Smooth muscle cell (in vitro differentiated cells): ENCODE data around the gene IER5. TPM values are rescaled to one million over a fixed set of nuclear protein-coding genes. Genes with fewer than 3 reads are reported as not detected.
A peak's percentile ranks its signal among the peaks of the same experiment; 100 is the strongest.

ENCODE experiments used
- DNase-seq: peaks from one replicate; lab custom pipeline; 2025; ENCODE audit not compliant: unreplicated experiment; lab: John Stamatoyannopoulos, UW
- H2AFZ ChIP-seq: fragments of 200-600 bp; sonication (generic); 2 replicates; pipeline ENCODE4 v1.6.0; 2016; ENCODE audit warnings: antibody characterized with exemption, low read depth, mild to moderate bottlenecking
- H3F3A ChIP-seq: fragments of 200-600 bp; sonication (generic); 2 replicates; pipeline ENCODE4 v1.6.0; 2017; ENCODE audit warnings: antibody characterized with exemption, low read depth
- H3K27ac ChIP-seq: fragments of 200-600 bp; sonication (generic); 2 replicates; pipeline ENCODE4 v1.5.1; 2016; ENCODE audit warnings: low read depth, mild to moderate bottlenecking
- H3K27me3 ChIP-seq: fragments of 200-600 bp; sonication (generic); 2 replicates; pipeline ENCODE4 v1.6.1; 2016; ENCODE audit warnings: low read depth, mild to moderate bottlenecking
- H3K36me3 ChIP-seq: fragments of 200-600 bp; sonication (generic); 2 replicates; pipeline ENCODE4 v1.5.1; 2016; ENCODE audit warnings: low read depth
- H3K4me1 ChIP-seq: fragments of 200-600 bp; sonication (generic); 2 replicates; pipeline ENCODE4 v1.5.1; 2016; ENCODE audit warnings: low read depth
- H3K4me2 ChIP-seq: fragments of 200-600 bp; sonication (generic); 2 replicates; pipeline ENCODE4 v1.6.0; 2016; ENCODE audit warnings: mild to moderate bottlenecking
- H3K4me3 ChIP-seq: fragments of 200-600 bp; sonication (generic); 2 replicates; pipeline ENCODE4 v1.5.1; 2016; ENCODE audit warnings: mild to moderate bottlenecking
- H3K79me2 ChIP-seq: fragments of 200-600 bp; sonication (generic); 2 replicates; pipeline ENCODE4 v1.6.0; 2016; ENCODE audit warnings: low read depth, mild to moderate bottlenecking
- H3K9ac ChIP-seq: fragments of 200-600 bp; sonication (generic); 2 replicates; pipeline ENCODE4 v1.6.0; 2016; ENCODE audit warnings: low read depth
- H3K9me3 ChIP-seq: fragments of 200-600 bp; sonication (generic); replicated peaks from 2 replicates; pipeline ENCODE4 v1.5.1; 2016; ENCODE audit warnings: low read depth
- H4K20me1 ChIP-seq: fragments of 200-600 bp; sonication (generic); 2 replicates; pipeline ENCODE4 v1.6.0; 2016; ENCODE audit warnings: low read depth
- WGBS: methylation state at CpG from one replicate; pipeline ENCODE4 v1.1.7; 2016; ENCODE audit warnings: low lambda C conversion rate; 5-methylcytosine and 5-hydroxymethylcytosine counted together
- polyA plus RNA-seq: library from polyadenylated mRNA; unstranded; fragments of >200 nt; fragmentation: Nextera tagmentation; extraction: Ambion mirVana; gene quantifications from 2 replicates; pipeline ENCODE4 v1.2.1, GENCODE V29; 2016
- total RNA-seq: library from RNA; depleted of rRNA; stranded (reverse); fragments of >200 nt; gene quantifications from 2 replicates; pipeline ENCODE4 v1.2.3, GENCODE V29; 2014
- TF ChIP-seq, protein P1 (sequence below): fragments of 200-600 bp; sonication (generic); IDR thresholded peaks from 2 replicates; pipeline ENCODE4 v1.5.1; 2017; ENCODE audit warnings: borderline replicate concordance, mild to moderate bottlenecking, antibody characterized with exemption; ENCODE audit not compliant: insufficient read depth, poor library complexity, severe bottlenecking

IER5 gene
- total and polyA plus RNA-seq, 2 experiments from 2014 or later = 35.1 to 39.9 TPM

GRCh38 chr1:181134543-181135436 is 46.3 kb downstream of the IER5 start:
- Histone ChIP-seq H3K4me2 (peak overlapping the region; percentile 59), H3K4me1 (peaks cover 25% of the 10 kb centered on the region), H3K4me3 (no peak overlapping the region), H4K20me1 (no peaks in the 10 kb centered on the region), H3K36me3 (no peaks in the 10 kb centered on the region), H3F3A (no peaks in the 10 kb centered on the region), H3K27me3 (no peaks in the 10 kb centered on the region), H2AFZ (no peak overlapping the region), H3K9ac (peak overlapping the region; percentile 92), H3K9me3 (no peaks in the 10 kb centered on the region), H3K27ac (peak overlapping the region; percentile 97), H3K79me2 (no peaks in the 10 kb centered on the region)
- peak; percentile 23 for DNase-seq
- 72% methylated on average over 17 of the region's 17 CpGs for WGBS
- TF ChIP-seq, protein P1, sequence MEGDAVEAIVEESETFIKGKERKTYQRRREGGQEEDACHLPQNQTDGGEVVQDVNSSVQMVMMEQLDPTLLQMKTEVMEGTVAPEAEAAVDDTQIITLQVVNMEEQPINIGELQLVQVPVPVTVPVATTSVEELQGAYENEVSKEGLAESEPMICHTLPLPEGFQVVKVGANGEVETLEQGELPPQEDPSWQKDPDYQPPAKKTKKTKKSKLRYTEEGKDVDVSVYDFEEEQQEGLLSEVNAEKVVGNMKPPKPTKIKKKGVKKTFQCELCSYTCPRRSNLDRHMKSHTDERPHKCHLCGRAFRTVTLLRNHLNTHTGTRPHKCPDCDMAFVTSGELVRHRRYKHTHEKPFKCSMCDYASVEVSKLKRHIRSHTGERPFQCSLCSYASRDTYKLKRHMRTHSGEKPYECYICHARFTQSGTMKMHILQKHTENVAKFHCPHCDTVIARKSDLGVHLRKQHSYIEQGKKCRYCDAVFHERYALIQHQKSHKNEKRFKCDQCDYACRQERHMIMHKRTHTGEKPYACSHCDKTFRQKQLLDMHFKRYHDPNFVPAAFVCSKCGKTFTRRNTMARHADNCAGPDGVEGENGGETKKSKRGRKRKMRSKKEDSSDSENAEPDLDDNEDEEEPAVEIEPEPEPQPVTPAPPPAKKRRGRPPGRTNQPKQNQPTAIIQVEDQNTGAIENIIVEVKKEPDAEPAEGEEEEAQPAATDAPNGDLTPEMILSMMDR = no peak

DNA sequence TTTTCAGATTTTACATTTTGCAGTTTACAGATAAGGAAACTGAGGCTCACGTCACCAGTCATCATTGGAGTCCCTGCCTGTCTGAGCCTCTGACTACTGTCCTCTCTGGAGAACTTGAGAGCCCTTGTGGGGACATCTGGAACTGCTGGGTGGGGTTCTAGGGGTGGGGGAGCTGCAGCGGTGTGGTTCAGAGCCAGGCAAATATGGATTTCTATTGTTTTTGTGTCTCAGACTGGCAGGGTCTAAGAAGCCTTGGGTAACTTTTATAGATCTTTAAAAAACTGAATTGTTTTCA is 46.9 kb downstream of the IER5 start:
- H2AFZ ChIP-seq = no peak overlapping the region
- H3K4me1 ChIP-seq = peaks cover 20% of the 10 kb centered on the region
- peak overlapping the region; percentile 97 for H3K27ac ChIP-seq
- H3K27me3 ChIP-seq = no peaks in the 10 kb centered on the region
- WGBS = 92% methylated on average over 2 of the region's 2 CpGs
- no peaks in the 10 kb centered on the region for H3F3A ChIP-seq
- H3K36me3 ChIP-seq = no peaks in the 10 kb centered on the region
- H4K20me1 ChIP-seq = no peaks in the 10 kb centered on the region
- no peak for DNase-seq
- H3K79me2 ChIP-seq = no peaks in the 10 kb centered on the region
- no peak overlapping the region for H3K4me3 ChIP-seq
- peak overlapping the region; percentile 59 for H3K4me2 ChIP-seq
- TF ChIP-seq, protein P1 = peak; percentile 26
- H3K9ac ChIP-seq = peak overlapping the region; percentile 92
- H3K9me3 ChIP-seq = no peaks in the 10 kb centered on the region

DNA sequence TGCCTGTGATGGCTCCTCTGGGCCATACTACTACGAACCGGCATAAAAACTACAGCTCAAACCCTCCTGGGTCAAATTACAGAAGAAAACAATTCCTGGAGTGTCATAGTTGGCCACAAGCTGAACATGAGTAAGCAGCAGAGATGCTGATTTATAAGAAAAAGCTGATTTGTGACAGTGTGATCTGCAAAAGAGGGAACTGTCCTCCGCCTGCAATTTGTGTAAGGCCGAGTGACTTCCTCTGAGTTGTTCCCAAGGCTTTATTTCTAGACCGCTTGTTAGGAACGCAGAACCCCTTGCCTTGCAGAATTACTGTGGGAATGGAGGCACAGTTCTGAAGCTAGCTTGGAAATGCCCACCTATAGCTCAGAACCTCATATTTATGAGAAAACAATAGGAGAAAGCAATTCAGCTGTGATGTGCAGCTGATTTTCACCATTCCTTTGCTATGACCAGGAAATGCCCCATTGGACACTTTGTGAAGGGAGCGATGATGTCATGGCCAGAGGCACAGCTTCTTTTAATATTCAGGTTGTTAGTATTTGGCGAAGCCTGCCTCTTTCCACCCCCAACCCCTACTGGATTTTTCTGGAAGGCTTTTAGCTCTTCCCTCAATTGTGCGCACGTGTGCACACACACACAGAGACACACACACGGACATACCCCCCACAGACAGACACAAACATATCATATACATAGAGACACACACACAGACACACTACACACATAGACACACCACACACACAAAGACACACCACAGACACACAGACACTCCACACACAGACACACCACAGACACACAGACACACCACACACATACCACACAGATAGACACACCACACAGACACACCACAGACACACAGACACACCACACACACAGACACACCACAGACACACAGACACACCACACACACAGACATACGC is 47.6 kb downstream of the IER5 start:
- TF ChIP-seq, protein P1 = no peak
- Histone ChIP-seq H3K4me2 (peak overlapping the region; percentile 59), H3K36me3 (no peaks in the 10 kb centered on the region), H3K4me3 (no peak overlapping the region), H3K9ac (peak overlapping the region; percentile 92), H3K79me2 (no peaks in the 10 kb centered on the region), H2AFZ (no peak overlapping the region), H3K9me3 (no peaks in the 10 kb centered on the region), H3K27me3 (no peaks in the 10 kb centered on the region), H3K27ac (peak overlapping the region; percentile 97), H4K20me1 (no peaks in the 10 kb centered on the region), H3K4me1 (peaks cover 20% of the 10 kb centered on the region), H3F3A (no peaks in the 10 kb centered on the region)
- 57% methylated on average over 11 of the region's 12 CpGs for WGBS
- no peak for DNase-seq
